ENCODE measurements around the gene MTMR10.

The MTMR10 gene, protein sequence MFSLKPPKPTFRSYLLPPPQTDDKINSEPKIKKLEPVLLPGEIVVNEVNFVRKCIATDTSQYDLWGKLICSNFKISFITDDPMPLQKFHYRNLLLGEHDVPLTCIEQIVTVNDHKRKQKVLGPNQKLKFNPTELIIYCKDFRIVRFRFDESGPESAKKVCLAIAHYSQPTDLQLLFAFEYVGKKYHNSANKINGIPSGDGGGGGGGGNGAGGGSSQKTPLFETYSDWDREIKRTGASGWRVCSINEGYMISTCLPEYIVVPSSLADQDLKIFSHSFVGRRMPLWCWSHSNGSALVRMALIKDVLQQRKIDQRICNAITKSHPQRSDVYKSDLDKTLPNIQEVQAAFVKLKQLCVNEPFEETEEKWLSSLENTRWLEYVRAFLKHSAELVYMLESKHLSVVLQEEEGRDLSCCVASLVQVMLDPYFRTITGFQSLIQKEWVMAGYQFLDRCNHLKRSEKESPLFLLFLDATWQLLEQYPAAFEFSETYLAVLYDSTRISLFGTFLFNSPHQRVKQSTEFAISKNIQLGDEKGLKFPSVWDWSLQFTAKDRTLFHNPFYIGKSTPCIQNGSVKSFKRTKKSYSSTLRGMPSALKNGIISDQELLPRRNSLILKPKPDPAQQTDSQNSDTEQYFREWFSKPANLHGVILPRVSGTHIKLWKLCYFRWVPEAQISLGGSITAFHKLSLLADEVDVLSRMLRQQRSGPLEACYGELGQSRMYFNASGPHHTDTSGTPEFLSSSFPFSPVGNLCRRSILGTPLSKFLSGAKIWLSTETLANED

DNA sequence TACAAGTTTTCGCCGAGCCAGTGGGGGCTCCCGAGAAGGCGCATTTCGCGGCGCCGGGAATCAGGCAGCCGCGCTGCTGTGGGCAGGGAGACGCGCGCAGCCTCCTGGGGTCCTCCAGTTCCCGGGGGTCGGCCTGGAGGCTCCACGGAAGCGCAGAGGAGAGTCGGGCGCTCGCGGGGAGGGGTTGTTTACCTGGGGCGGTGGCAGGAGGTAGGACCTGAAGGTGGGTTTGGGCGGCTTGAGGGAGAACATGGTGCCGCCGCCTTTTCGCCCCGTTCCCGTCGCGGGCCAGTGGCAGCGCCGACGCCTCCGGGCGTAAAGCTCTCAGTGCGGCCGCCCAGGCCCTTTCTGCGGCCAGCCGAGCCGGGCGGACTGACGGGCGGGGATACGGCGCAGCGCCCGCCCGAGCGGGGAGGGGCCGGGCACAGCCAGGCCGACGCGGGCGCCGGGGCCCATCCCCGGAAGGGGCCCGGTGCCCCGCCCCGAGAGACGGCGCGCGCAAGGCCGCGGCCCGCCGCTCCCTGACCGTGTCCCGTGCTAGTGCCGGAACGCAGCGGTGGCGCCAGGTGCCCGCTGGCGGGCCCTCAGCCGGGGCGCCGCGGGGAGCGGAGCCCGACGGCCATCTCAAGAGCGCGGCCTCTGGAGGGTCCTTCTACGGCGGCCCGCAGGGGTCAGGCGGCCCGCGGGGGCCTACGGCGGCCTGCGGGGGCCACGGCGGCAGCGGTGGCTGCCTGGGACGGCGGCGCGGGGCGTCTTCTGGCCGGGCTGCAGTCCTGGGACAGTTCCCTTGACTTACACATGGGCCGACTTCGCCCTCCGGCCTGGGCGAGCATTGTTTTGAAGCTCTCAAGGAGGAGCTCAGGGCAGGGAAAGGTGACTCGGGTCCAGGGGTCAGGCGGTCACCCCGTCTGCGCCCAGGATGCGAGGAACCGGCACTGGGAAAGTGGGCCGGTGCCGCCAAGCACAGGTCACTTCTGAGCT, at the start of gene MTMR10:
TSS of gene MTMR10 (minus strand) at position 374 of the 981 bp plus-strand sequence. CDS start at position 252, 122 bp downstream.
- DNase-seq (ENCODE audit: low spot score), result peak; percentile 98

DNA sequence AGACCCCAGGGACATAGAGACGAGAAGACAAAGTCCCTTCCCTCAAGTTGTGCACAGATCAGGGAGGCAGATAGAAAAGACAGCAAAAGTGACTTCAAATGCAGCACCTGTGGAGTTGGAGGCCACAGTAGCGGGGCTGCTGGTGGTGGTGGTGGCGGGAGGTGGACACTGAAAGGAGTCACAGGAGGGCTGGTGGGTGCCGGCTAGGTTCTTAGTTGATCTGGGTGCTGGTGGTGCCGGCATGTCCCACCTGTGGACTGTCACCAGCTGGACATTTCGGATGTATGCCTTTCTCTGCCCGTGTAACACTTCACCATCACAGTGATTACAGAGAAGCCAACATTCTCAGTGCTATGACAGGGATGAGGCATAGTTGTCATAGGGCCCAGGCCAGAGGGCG, 49.2 kb upstream of the MTMR10 start:
- no peak for DNase-seq (ENCODE audit: low spot score)

GRCh38 chr15:31039961-31040360, 48.5 kb upstream of the MTMR10 start:
- no peak for DNase-seq (ENCODE audit: low spot score)

GRCh38 chr15:31037731-31038477, 46.5 kb upstream of the MTMR10 start:
- DNase-seq (ENCODE audit: low spot score), result no peak

GRCh38 chr15:31036783-31037182, 45.4 kb upstream of the MTMR10 start:
- DNase-seq (ENCODE audit: low spot score), result no peak

DNA sequence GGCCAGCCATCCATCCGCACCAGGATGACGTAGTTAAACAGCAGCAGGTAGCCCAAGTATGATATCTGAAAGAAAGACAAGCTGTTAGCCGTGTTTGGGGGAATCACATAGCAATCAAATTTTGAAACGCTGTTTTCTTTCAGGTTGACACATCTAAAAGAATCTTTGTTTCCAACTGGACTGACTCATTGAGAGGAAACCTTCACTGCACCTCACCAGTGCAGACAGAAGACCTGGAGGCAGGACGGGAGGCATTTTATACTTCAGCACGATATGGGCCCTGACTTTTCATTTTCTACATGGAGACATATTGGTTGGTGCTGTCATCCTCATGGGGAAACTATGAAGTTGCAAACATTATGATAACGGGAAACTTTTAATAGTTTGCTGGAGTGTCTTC, 44.2 kb upstream of the MTMR10 start:
- DNase-seq (ENCODE audit: low spot score), result no peak

- peak; percentile 61 for DNase-seq (ENCODE audit: low spot score)
Measured at GRCh38 chr15:31034152-31034551, 42.7 kb upstream of the MTMR10 start.

DNA sequence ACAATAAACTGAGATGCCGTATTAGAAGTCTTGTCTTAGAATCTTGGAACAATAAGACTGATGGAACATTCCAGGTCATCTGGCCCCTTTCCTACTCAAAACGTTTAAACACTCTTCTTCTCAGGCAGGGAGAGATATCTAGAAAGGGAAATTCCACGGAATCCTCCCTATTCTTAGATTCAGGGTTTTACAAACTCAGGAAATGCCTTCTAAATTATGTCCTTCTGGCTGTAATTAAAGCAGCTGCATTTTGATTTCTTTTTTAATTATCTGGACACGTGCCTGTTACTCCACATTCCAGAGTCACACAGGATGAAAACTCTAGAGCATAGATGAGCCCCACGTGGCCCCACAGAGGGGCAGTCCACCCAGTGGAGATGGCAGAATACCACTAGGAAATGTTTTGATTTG, 41.5 kb upstream of the MTMR10 start:
- DNase-seq (ENCODE audit: low spot score), result peak; percentile 66

GRCh38 chr15:31031471-31032067, 40.1 kb upstream of the MTMR10 start:
- DNase-seq (ENCODE audit: low spot score), result no peak

DNA sequence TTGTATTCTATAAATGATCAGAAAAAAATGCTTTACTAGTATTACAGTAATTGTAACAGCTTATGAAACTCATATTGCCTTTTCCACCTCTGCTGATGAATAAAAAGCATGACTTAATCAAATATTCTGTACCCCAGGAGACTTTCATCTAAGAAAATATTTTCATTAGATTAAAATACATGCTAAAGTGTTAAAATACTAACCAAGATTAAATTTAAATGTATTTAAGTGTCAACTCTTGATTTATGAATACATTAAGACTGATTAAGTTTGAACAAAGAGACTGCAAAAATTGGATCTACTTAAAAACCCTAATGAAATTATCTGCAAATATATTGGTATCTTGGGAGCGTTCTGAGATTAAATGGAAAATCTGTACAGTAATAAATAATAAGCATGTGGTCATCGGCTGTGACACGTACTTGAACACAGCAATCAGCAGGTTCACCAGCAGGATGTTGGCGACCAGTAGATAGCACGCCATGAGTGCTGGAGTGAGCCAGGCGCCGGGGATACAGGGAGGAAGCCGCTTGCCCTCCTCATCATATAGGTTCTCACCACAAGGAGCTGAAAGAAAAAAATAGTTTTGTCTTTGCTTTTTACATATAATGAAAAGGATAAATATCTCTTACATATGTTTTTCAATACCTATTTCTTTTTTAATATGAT, 36.6 kb upstream of the MTMR10 start:
- DNase-seq (ENCODE audit: low spot score), result no peak

DNA sequence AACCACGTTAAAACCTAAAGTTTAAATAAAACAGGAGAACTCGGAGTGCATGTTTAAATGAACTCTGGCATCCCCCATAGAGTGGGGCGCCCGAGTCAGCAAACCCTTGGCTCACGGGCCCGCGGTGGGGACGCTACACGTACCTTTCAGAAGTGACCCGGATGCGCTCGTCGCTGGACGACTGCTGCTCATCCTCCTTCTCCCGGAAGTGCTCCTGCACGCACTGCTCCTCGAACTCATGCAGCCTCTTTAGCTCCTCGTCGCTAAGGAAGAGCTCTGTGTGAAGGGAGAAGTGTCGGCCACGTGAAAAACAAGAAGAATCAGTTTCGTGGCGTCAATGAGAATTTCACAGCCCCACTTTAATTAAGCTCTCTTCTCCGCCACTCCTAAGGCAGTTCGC, 34.6 kb upstream of the MTMR10 start:
- DNase-seq (ENCODE audit: low spot score), result no peak

- DNase-seq (ENCODE audit: low spot score), result peak; percentile 18
Measured at GRCh38 chr15:31024979-31025378, 33.6 kb upstream of the MTMR10 start.

DNA sequence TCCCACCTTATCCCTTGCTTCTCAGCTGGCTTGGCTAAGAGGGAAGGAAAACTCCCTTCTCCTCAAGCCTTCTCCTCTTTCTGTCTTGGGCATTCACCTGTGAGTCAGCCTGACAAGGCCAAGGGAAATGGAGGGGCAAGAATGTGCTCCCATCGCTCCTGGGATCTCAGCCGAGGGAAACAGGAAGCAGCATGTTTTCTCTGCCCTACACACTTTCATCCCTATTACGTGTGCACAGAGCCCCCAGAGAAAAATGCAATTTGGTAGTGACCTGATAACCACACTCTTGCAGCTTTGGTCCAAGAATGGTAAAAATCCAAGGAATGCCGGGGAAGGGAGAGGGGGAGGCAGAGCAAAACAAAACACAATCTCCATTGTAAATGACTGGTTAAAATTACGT, 32.9 kb upstream of the MTMR10 start:
- peak; percentile 90 for DNase-seq (ENCODE audit: low spot score)

GRCh38 chr15:31023841-31024240, 32.4 kb upstream of the MTMR10 start:
- no peak for DNase-seq (ENCODE audit: low spot score)

DNA sequence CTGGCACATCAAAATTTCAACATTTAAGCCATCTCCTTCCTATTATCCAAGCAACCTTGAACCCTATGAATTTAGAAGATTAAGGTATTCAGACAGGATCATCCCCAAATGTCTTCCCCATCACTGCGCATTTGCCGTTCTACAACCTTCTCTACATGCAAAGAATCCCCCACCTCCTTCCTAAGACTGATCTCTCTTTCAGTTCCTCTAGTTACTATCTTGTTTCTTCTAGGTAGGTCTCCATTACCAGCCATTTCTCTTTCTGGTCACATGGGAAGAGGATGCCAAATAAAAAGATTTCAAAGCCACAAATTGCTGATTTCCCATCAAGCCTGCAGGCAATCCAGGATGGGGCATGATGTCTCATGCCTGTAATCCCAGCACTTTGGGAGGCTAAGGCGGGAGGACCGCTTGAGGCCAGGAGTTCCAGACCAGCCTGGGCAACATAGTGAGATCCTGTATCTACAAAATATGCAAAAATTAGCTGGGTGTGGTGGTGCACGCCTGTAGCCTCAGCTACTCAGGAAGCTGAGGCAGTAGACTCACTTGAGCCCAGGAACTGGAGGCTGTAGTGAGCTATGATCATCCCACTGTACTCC, 29.7 kb upstream of the MTMR10 start:
- DNase-seq (ENCODE audit: low spot score), result no peak

GRCh38 chr15:31020542-31020941, 29.1 kb upstream of the MTMR10 start:
- DNase-seq (ENCODE audit: low spot score), result no peak

DNA sequence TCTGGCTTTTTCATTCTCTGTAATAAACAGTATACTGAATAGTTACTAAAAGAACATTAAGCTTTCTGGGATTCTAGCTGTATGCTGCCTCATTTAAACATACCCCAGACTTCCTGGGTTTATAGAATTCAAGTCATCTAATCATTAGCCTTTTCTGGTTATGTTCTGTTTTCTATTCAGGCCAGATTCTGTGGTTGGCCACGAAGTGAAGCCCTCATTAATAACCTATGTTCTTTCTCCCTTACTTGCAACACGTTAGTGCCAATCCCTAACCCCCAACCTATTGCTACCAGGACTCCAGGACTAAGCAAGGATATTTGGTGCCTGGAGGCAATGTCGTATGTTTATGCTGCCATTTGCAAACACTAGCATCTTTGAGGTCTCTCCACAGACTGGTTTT, 28.6 kb upstream of the MTMR10 start:
- DNase-seq (ENCODE audit: low spot score), result no peak

- DNase-seq (ENCODE audit: low spot score), result no peak
Measured at GRCh38 chr15:31017311-31017710, 25.9 kb upstream of the MTMR10 start.

DNA sequence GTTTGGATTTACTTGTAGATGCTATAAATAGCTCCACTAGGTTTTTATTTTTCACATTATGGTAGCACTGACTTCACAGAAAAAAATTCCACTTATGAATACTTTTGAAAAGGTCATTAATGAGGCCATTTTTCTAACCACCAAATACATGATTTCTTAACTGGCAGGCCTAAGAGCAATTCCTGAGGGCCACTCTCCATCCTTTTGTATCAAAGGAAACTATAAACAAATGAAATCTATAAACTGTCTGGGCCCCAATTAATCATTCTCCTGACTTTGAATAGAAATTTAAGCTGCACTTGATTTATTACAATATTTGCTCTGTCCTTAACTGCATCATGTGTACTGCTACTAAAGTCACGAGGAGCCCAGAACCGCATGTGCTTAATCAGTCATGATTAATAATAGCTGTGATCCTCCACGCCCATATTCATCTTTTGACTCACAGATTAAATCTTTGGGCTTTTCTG, 25.1 kb upstream of the MTMR10 start:
- DNase-seq (ENCODE audit: low spot score), result peak; percentile 56

GRCh38 chr15:31014608-31014925, 23.1 kb upstream of the MTMR10 start:
- no peak for DNase-seq (ENCODE audit: low spot score)

All from GM03348 (cell line).